CD4-positive, alpha-beta T cell treated with Interleukin-15 for 1 hour (primary cell): Measurements from ENCODE around the gene TASP1.
"Not testable (repeated sequence)": the region's sequence is repeated elsewhere in the genome, so short reads cannot be mapped to it uniquely, and the experiment has no call there.

ENCODE experiments used
- DNase-seq: peaks from one replicate; pipeline ENCODE4 v3.0.0-alpha.2; 2020

The TASP1 gene

GRCh38 chr20:13392391-13392790 lies 246.3 kb downstream of the TASP1 start:
- no peak for DNase-seq

- DNase-seq = no peak
These were observed 249.6 kb downstream of the TASP1 start for GRCh38 chr20:13389115-13389514.

- no peak for DNase-seq
These were observed 254.6 kb downstream of the TASP1 start for GRCh38 chr20:13384132-13384531.

GRCh38 chr20:13382786-13383185 lies 255.9 kb downstream of the TASP1 start:
- DNase-seq = no peak

GRCh38 chr20:13380497-13381229 lies 258.1 kb downstream of the TASP1 start:
- not testable (repeated sequence) for DNase-seq

- DNase-seq = no peak
These were observed 265.3 kb downstream of the TASP1 start for GRCh38 chr20:13373400-13373799.

GRCh38 chr20:13364278-13365170 lies 274.2 kb downstream of the TASP1 start:
- DNase-seq = no peak

GRCh38 chr20:13363473-13363872 lies 275.3 kb downstream of the TASP1 start:
- no peak for DNase-seq

- not testable (repeated sequence) for DNase-seq
These were observed 276.6 kb downstream of the TASP1 start for GRCh38 chr20:13362165-13362564.

- DNase-seq = not testable (repeated sequence)
These were observed 279.8 kb downstream of the TASP1 start for GRCh38 chr20:13358936-13359335.

- DNase-seq = not testable (repeated sequence)
These were observed 280.9 kb downstream of the TASP1 start for GRCh38 chr20:13357782-13358181.

- no peak for DNase-seq
These were observed 282.1 kb downstream of the TASP1 start for GRCh38 chr20:13356591-13356990.

- no peak for DNase-seq
These were observed 282.7 kb downstream of the TASP1 start for GRCh38 chr20:13355941-13356486.

- no peak for DNase-seq
These were observed 283.3 kb downstream of the TASP1 start for GRCh38 chr20:13355411-13355810.

GRCh38 chr20:13353261-13353945 lies 285.3 kb downstream of the TASP1 start:
- no peak for DNase-seq

GRCh38 chr20:13349235-13349604 lies 289.5 kb downstream of the TASP1 start:
- no peak for DNase-seq

- no peak for DNase-seq
These were observed 290.2 kb downstream of the TASP1 start for GRCh38 chr20:13348311-13349234.

GRCh38 chr20:13344671-13345070 lies 294.1 kb downstream of the TASP1 start:
- DNase-seq = no peak

GRCh38 chr20:13342469-13343242 lies 296.1 kb downstream of the TASP1 start:
- DNase-seq = no peak

GRCh38 chr20:13341737-13342393 lies 296.9 kb downstream of the TASP1 start:
- no peak for DNase-seq

- no peak for DNase-seq
These were observed 298.6 kb downstream of the TASP1 start for GRCh38 chr20:13340088-13340487.
